HCT116 (cell line): ENCODE results near the gene DEXI. TPM values are rescaled to one million over a fixed set of nuclear protein-coding genes. Genes with fewer than 3 reads are reported as not detected.

Experiments
- ATAC-seq: fragments of 200-7000 bp; cut with Tn5 transposase; 2 replicates; pipeline ENCODE4 v1.9.1; 2020; ENCODE audit warnings: mild to moderate bottlenecking, moderate library complexity
- BruUV-seq: library from RNA; stranded (reverse); fragments of 400-500 nt; replicated peaks from 2 replicates; lab custom pipeline; 2021; lab: Mats Ljungman, UMichigan
- CTCF ChIA-PET: fragments of 300-600 bp; sonication (Branson Sonifier 250); formaldehyde crosslinking; loops from one replicate; lab custom pipeline; 2021; ENCODE audit warnings: antibody characterized with exemption; lab: Charles Lee
- POLR2A ChIA-PET: fragments of 300-600, 350-600 bp; sonication (Branson Sonifier 250); formaldehyde crosslinking; loops from one replicate; lab custom pipeline; 2021; ENCODE audit warnings: antibody characterized with exemption; lab: Charles Lee
- RAD21 ChIA-PET, 2 experiments: fragments of 300-600 bp; sonication (Branson Sonifier 250); formaldehyde crosslinking; loops; one replicate each; lab custom pipeline; 2023; ENCODE audit warnings: low total read pairs in 2 of 2; ENCODE audit not compliant: uncharacterized antibody in 2 of 2, unreplicated experiment in 2 of 2, low non-redundant PET in 1 of 2; lab: Charles Lee
- DNase-seq: peaks from one replicate; pipeline ENCODE4 v3.0.0-alpha.2; 2010; ENCODE audit warnings: low read depth, low spot score
- H2AFZ ChIP-seq: fragments of 200-600 bp; shearing (Covaris generic), sonication (generic); 2 replicates; pipeline ENCODE4 v1.6.1; 2017; ENCODE audit warnings: low read depth, mixed run types, mixed read lengths, antibody characterized with exemption, low read length; ENCODE audit not compliant: poor library complexity, severe bottlenecking
- H3K27ac ChIP-seq: 2 replicates; pipeline ENCODE4 v1.5.1; 2012; ENCODE audit warnings: low read depth, low read length
- H3K27me3 ChIP-seq: fragments of 200-600 bp; sonication (generic); 2 replicates; pipeline ENCODE4 v1.6.1; 2016; ENCODE audit warnings: mixed run types, low read length, mixed read lengths; ENCODE audit not compliant: insufficient read depth
- H3K36me3 ChIP-seq, 2 experiments: fragments of 200-500 bp in 1 of 2; fragments of 200-600 bp in 1 of 2; sonication (Bioruptor generic) in 1 of 2; sonication (generic) in 1 of 2; 2 replicates each; pipeline versions ENCODE4 v1.5.1 to v1.6.1; 2014 to 2016; ENCODE audit warnings: low read length in 2 of 2, inconsistent platforms in 1 of 2, mixed read lengths in 1 of 2, mixed run types in 1 of 2; ENCODE audit not compliant: insufficient read depth in 2 of 2, control insufficient read depth in 1 of 2
- H3K4me1 ChIP-seq, 2 experiments: fragments of 200-600 bp in 1 of 2; sonication (generic) in 1 of 2; 2 replicates each; pipeline versions ENCODE4 v1.5.1 to v1.6.1; 2012 to 2017; ENCODE audit warnings: low read length in 2 of 2, inconsistent platforms in 1 of 2, mild to moderate bottlenecking in 1 of 2, mixed read lengths in 1 of 2, mixed run types in 1 of 2, moderate library complexity in 1 of 2; ENCODE audit not compliant: insufficient read depth in 2 of 2, control insufficient read depth in 1 of 2
- H3K4me2 ChIP-seq: fragments of 200-600 bp; sonication (generic); 2 replicates; pipeline ENCODE4 v1.6.1; 2017; ENCODE audit warnings: mixed run types, low read length, mixed read lengths
- H3K4me3 ChIP-seq, 2 experiments: fragments of 200-600 bp in 1 of 2; sonication (generic) in 1 of 2; replicated peaks in 1 of 2; 2 replicates each; pipeline ENCODE4 v1.5.1; 2011 to 2016; ENCODE audit warnings: low read length in 2 of 2, control low read depth in 1 of 2, low read depth in 1 of 2, mild to moderate bottlenecking in 1 of 2, mixed read lengths in 1 of 2, mixed run types in 1 of 2
- H3K79me2 ChIP-seq: fragments of 200-600 bp; sonication (generic); 2 replicates; pipeline ENCODE4 v1.6.1; 2017; ENCODE audit warnings: mild to moderate bottlenecking, mixed run types, low read length, moderate library complexity, mixed read lengths; ENCODE audit not compliant: insufficient read depth
- H3K9ac ChIP-seq: fragments of 200-600 bp; sonication (generic); 2 replicates; pipeline ENCODE4 v1.6.1; 2016; ENCODE audit warnings: low read length, mixed read lengths
- H3K9me2 ChIP-seq: fragments of 200-600 bp; sonication (generic), shearing (Covaris generic); 2 replicates; pipeline ENCODE4 v1.6.1; 2017; ENCODE audit warnings: mixed run types, mild to moderate bottlenecking, moderate library complexity; ENCODE audit not compliant: insufficient read depth
- H3K9me3 ChIP-seq, 2 experiments: fragments of 200-500 bp in 1 of 2; fragments of 200-600 bp in 1 of 2; sonication (Bioruptor generic) in 1 of 2; sonication (generic) in 1 of 2; 2 replicates each; pipeline ENCODE4 v1.6.1; 2014 to 2017; ENCODE audit warnings: low read length in 2 of 2, mixed read lengths in 2 of 2, inconsistent platforms in 1 of 2, low read depth in 1 of 2, mild to moderate bottlenecking in 1 of 2, mixed run types in 1 of 2, moderate library complexity in 1 of 2; ENCODE audit not compliant: control insufficient read depth in 1 of 2, insufficient read depth in 1 of 2
- H4K20me1 ChIP-seq: fragments of 200-600 bp; sonication (generic), shearing (Covaris generic); 2 replicates; pipeline ENCODE4 v1.6.1; 2017; ENCODE audit warnings: mixed run types, mild to moderate bottlenecking, moderate library complexity; ENCODE audit not compliant: insufficient read depth
- CBX3 ChIP-seq: IDR thresholded peaks from 2 replicates; pipeline ENCODE4 v1.6.1; 2012; ENCODE audit warnings: low read depth
- CTCF ChIP-seq, 3 experiments: fragments of 200-600 bp in 1 of 3; sonication (generic) in 1 of 3; IDR thresholded peaks in 2 of 3; conservative IDR thresholded peaks in 1 of 3; 2 replicates each; pipeline ENCODE4 v1.5.1; 2012 to 2017; ENCODE audit warnings: low read depth in 2 of 3, low read length in 2 of 3, antibody characterized with exemption in 1 of 3, borderline replicate concordance in 1 of 3, control low read depth in 1 of 3, mild to moderate bottlenecking in 1 of 3, mixed read lengths in 1 of 3, mixed run types in 1 of 3, moderate library complexity in 1 of 3; ENCODE audit not compliant: insufficient read depth in 1 of 3
- EGR1 ChIP-seq: IDR thresholded peaks from 2 replicates; pipeline ENCODE4 v1.6.1; 2012; ENCODE audit warnings: low read depth
- EZH2 ChIP-seq: fragments of 200-600 bp; sonication (generic); IDR thresholded peaks from 2 replicates; pipeline ENCODE4 v1.6.1; 2017; ENCODE audit warnings: antibody characterized with exemption, mixed run types
- EZH2phosphoT487 ChIP-seq: fragments of 200-600 bp; IDR thresholded peaks from 2 replicates; pipeline ENCODE4 v1.6.1; 2018; ENCODE audit warnings: antibody characterized with exemption, borderline replicate concordance
- FOSL1 ChIP-seq: IDR thresholded peaks from 2 replicates; pipeline ENCODE4 v1.6.1; 2012; ENCODE audit warnings: low read depth
- POLR2A ChIP-seq: IDR thresholded peaks from 2 replicates; pipeline ENCODE4 v1.7.0; 2011; ENCODE audit warnings: borderline replicate concordance; ENCODE audit not compliant: insufficient read depth, insufficient read length; ENCODE audit errors: extremely low read depth
- RAD21 ChIP-seq: IDR thresholded peaks from 2 replicates; pipeline ENCODE4 v1.6.1; 2012; ENCODE audit warnings: low read depth, mild to moderate bottlenecking
- REST ChIP-seq: IDR thresholded peaks from 2 replicates; pipeline ENCODE4 v1.6.1; 2012; ENCODE audit warnings: low read depth
- SIN3A ChIP-seq: IDR thresholded peaks from 2 replicates; pipeline ENCODE4 v1.6.1; 2012; ENCODE audit warnings: low read depth
- SP1 ChIP-seq: IDR thresholded peaks from 2 replicates; pipeline ENCODE4 v1.6.1; 2012; ENCODE audit warnings: low read depth
- SRF ChIP-seq: IDR thresholded peaks from 2 replicates; pipeline ENCODE4 v1.6.1; 2012; ENCODE audit warnings: low read depth
- TCF7L2 ChIP-seq: IDR thresholded peaks from 2 replicates; pipeline ENCODE4 v1.7.0; 2011; ENCODE audit warnings: borderline replicate concordance, inconsistent platforms; ENCODE audit not compliant: insufficient read depth, insufficient read length; ENCODE audit errors: extremely low read depth
- YY1 ChIP-seq: IDR thresholded peaks from 2 replicates; pipeline ENCODE4 v1.6.1; 2011; ENCODE audit warnings: low read length, low read depth, moderate library complexity, mild to moderate bottlenecking; ENCODE audit not compliant: insufficient replicate concordance; ENCODE audit errors: extremely low read depth
- ZFX ChIP-seq: fragments of 450-650 bp; IDR thresholded peaks from 2 replicates; pipeline ENCODE4 v1.6.1; 2017
- intact Hi-C: fragments of 100-400 bp; cut with micrococcal nuclease; formaldehyde crosslinking; loops from 2 replicates; pipeline ENCODE4 v1.10.0; 2022
- total RNA-seq: library from RNA; stranded (reverse); gene quantifications from one replicate; pipeline ENCODE4 v1.2.1, GENCODE V29; 2021; ENCODE audit not compliant: unreplicated experiment

DEXI gene
- total RNA-seq, 1 experiment from 2014 or later: 37.8 TPM

GRCh38 chr16:10879681-10880589 is 62.3 kb downstream of the DEXI start:
- no peak for TF ChIP-seq CTCF (IDR thresholded peaks at IDR 0.05 in 2 of 3, conservative IDR thresholded peaks at IDR 0.05 in 1 of 3; ENCODE audit: borderline replicate concordance in 1 of 3, insufficient read depth in 1 of 3, low read depth in 2 of 3, low read length in 2 of 3)
- no peak for TF ChIP-seq CBX3
- TF ChIP-seq FOSL1: no peak
- TF ChIP-seq EGR1: no peak
- no peak for TF ChIP-seq SIN3A
- TF ChIP-seq ZFX: no peak
- TF ChIP-seq RAD21: no peak
- TF ChIP-seq EZH2phosphoT487: no peak
- no peak for TF ChIP-seq SP1
- no peak for TF ChIP-seq SRF
- no peak for TF ChIP-seq REST
- no peak for TF ChIP-seq TCF7L2
- TF ChIP-seq EZH2: no peak
- TF ChIP-seq POLR2A: no peak
- TF ChIP-seq YY1: no peak
- BruUV-seq: no TSS peak
- no peak overlapping the region for H3K4me2 ChIP-seq
- CTCF ChIA-PET: no interaction called here
- RAD21 ChIA-PET: no interaction called here
- H2AFZ ChIP-seq: no peak overlapping the region
- peaks cover 18% of the 10 kb centered on the region; the same call in 1 of the 2 replicates for H3K27me3 ChIP-seq
- no peaks in the 10 kb centered on the region for H3K9me3 ChIP-seq
- H3K27ac ChIP-seq: no peak overlapping the region
- intact Hi-C loops: loop anchor here (5.0 to 10.0 kb wide), 2 partner anchors 65 to 138 kb away; partner anchors contain the start of genes NUBP1 and TVP23A
- POLR2A ChIA-PET: no interaction called here
- DNase-seq: no peak
- no peak overlapping the region for H3K4me3 ChIP-seq
- H4K20me1 ChIP-seq: no peaks in the 10 kb centered on the region
- H3K4me1 ChIP-seq: peaks cover 5 to 11% of the 10 kb centered on the region in 2 experiments; a peak in 3 of 4 replicates
- no peak for ATAC-seq
- no peaks in the 10 kb centered on the region for H3K79me2 ChIP-seq
- no peak overlapping the region for H3K9ac ChIP-seq
- no peaks in the 10 kb centered on the region for H3K36me3 ChIP-seq
- no peaks in the 10 kb centered on the region for H3K9me2 ChIP-seq
